Stimulated activated CD8-positive, alpha-beta memory T cell treated with anti-CD3 and anti-CD28 coated beads, Interleukin-15, amount 100 ng/mL, for 24 hours (primary cell): ENCODE measurements around the gene JARID2.

Source experiments
- DNase-seq: peaks from one replicate; pipeline ENCODE4 v3.0.0-alpha.2; 2020; ENCODE audit warnings: low read depth

The JARID2 gene

GRCh38 chr6:15547400-15547799 lies 301.5 kb downstream of the JARID2 start:
- no peak for DNase-seq

- no peak for DNase-seq
These were observed 303.5 kb downstream of the JARID2 start for GRCh38 chr6:15549371-15549770.

GRCh38 chr6:15550546-15551123 lies 304.8 kb downstream of the JARID2 start:
- DNase-seq = no peak

GRCh38 chr6:15551262-15551661 lies 305.4 kb downstream of the JARID2 start:
- no peak for DNase-seq

- DNase-seq = no peak
These were observed 305.9 kb downstream of the JARID2 start for GRCh38 chr6:15551798-15552197.

- DNase-seq = no peak
These were observed 307.2 kb downstream of the JARID2 start for GRCh38 chr6:15553031-15553430.

- no peak for DNase-seq
These were observed 307.9 kb downstream of the JARID2 start for GRCh38 chr6:15553736-15554294.

- no peak for DNase-seq
These were observed 308.8 kb downstream of the JARID2 start for GRCh38 chr6:15554728-15555100.

GRCh38 chr6:15555101-15556038 lies 309.5 kb downstream of the JARID2 start:
- DNase-seq = no peak

- no peak for DNase-seq
These were observed 310.8 kb downstream of the JARID2 start for GRCh38 chr6:15556711-15557110.

GRCh38 chr6:15557174-15557573 lies 311.3 kb downstream of the JARID2 start:
- DNase-seq = no peak

- DNase-seq = no peak
These were observed 314.8 kb downstream of the JARID2 start for GRCh38 chr6:15560713-15561112.

GRCh38 chr6:15561447-15562199 lies 315.8 kb downstream of the JARID2 start:
- no peak for DNase-seq

- no peak for DNase-seq
These were observed 317.1 kb downstream of the JARID2 start for GRCh38 chr6:15562977-15563376.

GRCh38 chr6:15569035-15569995 lies 323.4 kb downstream of the JARID2 start:
- no peak for DNase-seq

- no peak for DNase-seq
These were observed 324.3 kb downstream of the JARID2 start for GRCh38 chr6:15570171-15570570.
